22Rv1 (cell line): ENCODE results near the gene LGALS9B.
"Not testable (repeated sequence)": the region's sequence is repeated elsewhere in the genome, so short reads cannot be mapped to it uniquely, and the experiment has no call there.

Experiments used
- CTCF ChIP-seq: fragments of 450-650 bp; IDR thresholded peaks from 2 replicates; pipeline ENCODE4 v1.5.1; 2017; ENCODE audit warnings: mild to moderate bottlenecking
- ZFX ChIP-seq: fragments of 450-650 bp; IDR thresholded peaks from 2 replicates; pipeline ENCODE4 v1.6.1; 2017; ENCODE audit warnings: antibody characterized with exemption, borderline replicate concordance

- TF ChIP-seq CTCF, ZFX: not testable (repeated sequence)
Measured at GRCh38 chr17:20465535-20465934, 1.8 kb downstream of the LGALS9B start.
